ENCODE measurements around the gene HIF1A.
"Not testable (repeated sequence)": the region's sequence is repeated elsewhere in the genome, so short reads cannot be mapped to it uniquely, and the experiment has no call there.

HIF1A gene

GRCh38 chr14:61710853-61711817, 15.8 kb downstream of the HIF1A start:
- no peak for DNase-seq

- DNase-seq = no peak
Measured at GRCh38 chr14:61712137-61712536, 16.8 kb downstream of the HIF1A start.

- DNase-seq = no peak
Measured at GRCh38 chr14:61713724-61714437, 18.6 kb downstream of the HIF1A start.

- no peak for DNase-seq
Measured at GRCh38 chr14:61716956-61717355, 21.6 kb downstream of the HIF1A start.

- DNase-seq = no peak
Measured at GRCh38 chr14:61718039-61718438, 22.7 kb downstream of the HIF1A start.

GRCh38 chr14:61719344-61720293, 24.3 kb downstream of the HIF1A start:
- peak in 1 of 2 donors; percentile 48 for DNase-seq

- peak in 1 of 2 donors; percentile 48 for DNase-seq
Measured at GRCh38 chr14:61720294-61720661, 25.0 kb downstream of the HIF1A start.

GRCh38 chr14:61720741-61721140, 25.4 kb downstream of the HIF1A start:
- no peak for DNase-seq

- no peak for DNase-seq
Measured at GRCh38 chr14:61724133-61724532, 28.8 kb downstream of the HIF1A start.

GRCh38 chr14:61726778-61727658, 31.7 kb downstream of the HIF1A start:
- DNase-seq = no peak

- DNase-seq = peak in 1 of 2 donors; percentile 15
Measured at GRCh38 chr14:61730756-61731373, 35.6 kb downstream of the HIF1A start.

- DNase-seq = no peak
Measured at GRCh38 chr14:61733972-61734371, 38.7 kb downstream of the HIF1A start.

GRCh38 chr14:61736751-61737150, 41.4 kb downstream of the HIF1A start:
- DNase-seq = no peak

- DNase-seq = no peak
Measured at GRCh38 chr14:61737915-61738314, 42.6 kb downstream of the HIF1A start.

GRCh38 chr14:61739133-61739532, 43.8 kb downstream of the HIF1A start:
- no peak for DNase-seq

GRCh38 chr14:61742371-61742770, 47.1 kb downstream of the HIF1A start:
- no peak for DNase-seq

- no peak for DNase-seq
Measured at GRCh38 chr14:61744238-61744637, 48.9 kb downstream of the HIF1A start.

- not testable (repeated sequence) for DNase-seq
Measured at GRCh38 chr14:61746346-61746745, 51.0 kb downstream of the HIF1A start.

GRCh38 chr14:61746881-61747280, 51.6 kb downstream of the HIF1A start:
- no peak for DNase-seq

- no peak for DNase-seq
Measured at GRCh38 chr14:61747342-61747741, 52.0 kb downstream of the HIF1A start.

GRCh38 chr14:61749264-61749663, 54.0 kb downstream of the HIF1A start:
- DNase-seq = no peak
